GM13976 (cell line): Measurements from ENCODE around the gene VWC2L.

Source experiments
- DNase-seq: peaks from one replicate; pipeline ENCODE4 v3.0.0; 2012; ENCODE audit warnings: low spot score
- CTCF ChIP-seq: IDR thresholded peaks from 2 replicates; pipeline ENCODE4 v1.5.1; 2012; ENCODE audit warnings: borderline replicate concordance, mild to moderate bottlenecking; ENCODE audit not compliant: insufficient read depth; ENCODE audit errors: extremely low read depth, missing control alignments, control extremely low read depth
- in situ Hi-C: fragments of 300-500 bp; cut with MboI; formaldehyde crosslinking; loops from one replicate; pipeline ENCODE4 v1.12.0; 2022; ENCODE audit warnings: low sequenced_read_pairs, mixed read lengths, inconsistent platforms; ENCODE audit not compliant: unreplicated experiment

The VWC2L gene

GRCh38 chr2:214393796-214394195 is 17.1 kb upstream of the VWC2L start:
- no peak for DNase-seq
- in situ Hi-C loops = no loop called here
- no peak for TF ChIP-seq CTCF

- DNase-seq = no peak
- in situ Hi-C loops = no loop called here
- TF ChIP-seq CTCF = no peak
Measured at GRCh38 chr2:214395040-214395439, 15.8 kb upstream of the VWC2L start.

GRCh38 chr2:214401580-214401979 is 9.3 kb upstream of the VWC2L start:
- TF ChIP-seq CTCF = no peak
- in situ Hi-C loops = no loop called here
- no peak for DNase-seq

- no peak for DNase-seq
- no peak for TF ChIP-seq CTCF
Measured at GRCh38 chr2:214410128-214410775, 602 bp upstream of the VWC2L start.

GRCh38 chr2:214412679-214413078 is 1.8 kb downstream of the VWC2L start:
- DNase-seq = no peak
- in situ Hi-C loops = no loop called here
- no peak for TF ChIP-seq CTCF

More at GRCh38 chr2:214410128-214410775, 602 bp upstream of the VWC2L start:
- in situ Hi-C loops = no loop called here

- no peak for TF ChIP-seq CTCF
- no peak for DNase-seq
- in situ Hi-C loops = no loop called here
Measured at GRCh38 chr2:214436470-214436869, 25.6 kb downstream of the VWC2L start.

- in situ Hi-C loops = no loop called here
- no peak for DNase-seq
- TF ChIP-seq CTCF = no peak
Measured at GRCh38 chr2:214450118-214450894, 39.5 kb downstream of the VWC2L start.
